NT2/D1 (cell line): ENCODE data around the gene TSPAN9.

Experiments used
- DNase-seq: peaks from one replicate; pipeline ENCODE4 v3.0.0-alpha.2; 2011; ENCODE audit warnings: low read depth, low spot score
- H3K27me3 ChIP-seq: 2 replicates; pipeline ENCODE4 v1.6.0; 2011; ENCODE audit warnings: mild to moderate bottlenecking; ENCODE audit not compliant: insufficient read length, insufficient read depth
- H3K36me3 ChIP-seq: 2 replicates; pipeline ENCODE4 v1.6.1; 2011; ENCODE audit warnings: mild to moderate bottlenecking, low read length, mixed read lengths; ENCODE audit not compliant: insufficient read depth, insufficient read length
- H3K4me1 ChIP-seq: 2 replicates; pipeline ENCODE4 v1.5.1; 2011; ENCODE audit not compliant: insufficient read depth, insufficient read length
- H3K4me3 ChIP-seq: 2 replicates; pipeline ENCODE4 v1.5.1; 2011; ENCODE audit warnings: low read depth; ENCODE audit not compliant: insufficient read length
- H3K9ac ChIP-seq: 2 replicates; pipeline ENCODE4 v1.6.0; 2011; ENCODE audit warnings: low read depth; ENCODE audit not compliant: insufficient read length
- H3K9me3 ChIP-seq: 2 replicates; pipeline ENCODE4 v1.5.1; 2011; ENCODE audit warnings: mild to moderate bottlenecking, low read length; ENCODE audit not compliant: insufficient read depth
- SUZ12 ChIP-seq: IDR thresholded peaks from 2 replicates; pipeline ENCODE4 v1.6.1; 2011; ENCODE audit not compliant: insufficient read length, insufficient read depth; ENCODE audit errors: extremely low read depth
- YY1 ChIP-seq: IDR thresholded peaks from 2 replicates; pipeline ENCODE4 v1.6.1; 2011; ENCODE audit not compliant: insufficient read length, insufficient read depth
- ZNF274 ChIP-seq: IDR thresholded peaks from 2 replicates; pipeline ENCODE4 v1.6.1; 2011; ENCODE audit warnings: mild to moderate bottlenecking, low read depth, low read length

TSPAN9 gene

GRCh38 chr12:3140284-3140683, 63.1 kb downstream of the TSPAN9 start:
- no peaks in the 10 kb centered on the region for H3K27me3 ChIP-seq
- no peak overlapping the region for H3K9ac ChIP-seq
- peaks cover 2% of the 10 kb centered on the region for H3K36me3 ChIP-seq
- H3K4me1 ChIP-seq: peaks cover 38% of the 10 kb centered on the region
- no peak overlapping the region for H3K4me3 ChIP-seq
- TF ChIP-seq ZNF274: no peak
- TF ChIP-seq SUZ12: no peak
- TF ChIP-seq YY1: no peak
- H3K9me3 ChIP-seq: peaks cover 7% of the 10 kb centered on the region
- DNase-seq: no peak

- H3K4me1 ChIP-seq: peaks cover 32% of the 10 kb centered on the region
- no peak for DNase-seq
- H3K36me3 ChIP-seq: peaks cover 2% of the 10 kb centered on the region
- no peak overlapping the region for H3K4me3 ChIP-seq
- no peak overlapping the region for H3K9ac ChIP-seq
- no peak for TF ChIP-seq ZNF274
- TF ChIP-seq SUZ12: no peak
- no peak for TF ChIP-seq YY1
- H3K27me3 ChIP-seq: no peaks in the 10 kb centered on the region
- peaks cover 7% of the 10 kb centered on the region for H3K9me3 ChIP-seq
Measured at GRCh38 chr12:3141339-3142321, 64.5 kb downstream of the TSPAN9 start.

GRCh38 chr12:3142386-3142785, 65.2 kb downstream of the TSPAN9 start:
- Histone ChIP-seq H3K27me3 (no peaks in the 10 kb centered on the region), H3K4me3 (no peak overlapping the region), H3K36me3 (peaks cover 5% of the 10 kb centered on the region), H3K9ac (no peak overlapping the region), H3K9me3 (peaks cover 7% of the 10 kb centered on the region), H3K4me1 (peaks cover 24% of the 10 kb centered on the region)
- no peak for DNase-seq
- TF ChIP-seq YY1: no peak
- no peak for TF ChIP-seq SUZ12
- no peak for TF ChIP-seq ZNF274

- DNase-seq: no peak
- H3K4me3 ChIP-seq: no peak overlapping the region
- no peaks in the 10 kb centered on the region for H3K27me3 ChIP-seq
- H3K4me1 ChIP-seq: peaks cover 24% of the 10 kb centered on the region
- H3K9ac ChIP-seq: no peak overlapping the region
- peaks cover 11% of the 10 kb centered on the region for H3K36me3 ChIP-seq
- peaks cover 7% of the 10 kb centered on the region for H3K9me3 ChIP-seq
- TF ChIP-seq YY1 (no peak), SUZ12 (no peak), ZNF274 (no peak)
Measured at GRCh38 chr12:3144495-3144894, 67.3 kb downstream of the TSPAN9 start.

- H3K4me1 ChIP-seq: peaks cover 22% of the 10 kb centered on the region
- TF ChIP-seq YY1: no peak
- no peak for TF ChIP-seq SUZ12
- TF ChIP-seq ZNF274: no peak
- H3K36me3 ChIP-seq: peaks cover 11% of the 10 kb centered on the region
- H3K9me3 ChIP-seq: peaks cover 7% of the 10 kb centered on the region
- no peak overlapping the region for H3K9ac ChIP-seq
- no peak overlapping the region for H3K4me3 ChIP-seq
- no peaks in the 10 kb centered on the region for H3K27me3 ChIP-seq
- no peak for DNase-seq
Measured at GRCh38 chr12:3145033-3145432, 67.9 kb downstream of the TSPAN9 start.

- Histone ChIP-seq H3K4me1 (peaks cover 27% of the 10 kb centered on the region), H3K4me3 (no peak overlapping the region), H3K27me3 (no peaks in the 10 kb centered on the region), H3K9me3 (peaks cover 7% of the 10 kb centered on the region), H3K9ac (no peak overlapping the region), H3K36me3 (peaks cover 11% of the 10 kb centered on the region)
- TF ChIP-seq YY1 (no peak), SUZ12 (no peak), ZNF274 (no peak)
- DNase-seq: no peak
Measured at GRCh38 chr12:3145546-3146310, 68.5 kb downstream of the TSPAN9 start.

GRCh38 chr12:3147260-3147659, 70.1 kb downstream of the TSPAN9 start:
- Histone ChIP-seq H3K27me3 (no peaks in the 10 kb centered on the region), H3K4me1 (peaks cover 30% of the 10 kb centered on the region), H3K36me3 (peaks cover 11% of the 10 kb centered on the region), H3K9ac (no peak overlapping the region), H3K9me3 (peaks cover 7% of the 10 kb centered on the region), H3K4me3 (no peak overlapping the region)
- no peak for DNase-seq
- TF ChIP-seq SUZ12 (no peak), YY1 (no peak), ZNF274 (no peak)
